ENCODE results near the gene ZNF30. TPM values are rescaled to one million over a fixed set of nuclear protein-coding genes. Genes with fewer than 3 reads are reported as not detected.

The ZNF30 gene
- total RNA-seq, 1 experiment from 2014 or later, result 8.3 TPM

- H3K56ac ChIP-seq (ENCODE audit: insufficient read length, low read depth, low read length), result no peak overlapping the region
- Mint-ChIP-seq H3K36me3 (ENCODE audit: insufficient read depth in 1 of 3, low read depth in 3 of 3) (peaks cover 43 to 56% (median 47%) of the 10 kb centered on the region in 3 experiments), H3K4me1 (no peaks in the 10 kb centered on the region), H3K4me3 (no peak overlapping the region), H3K27me3 (ENCODE audit: low read depth) (no peaks in the 10 kb centered on the region), H3K9me3 (peaks cover 3 to 8% of the 10 kb centered on the region in 2 experiments), H3K27ac (no peak overlapping the region)
- no peak overlapping the region for H3T11ph ChIP-seq (ENCODE audit: low read length)
- no peaks in the 10 kb centered on the region for H3K79me1 ChIP-seq (ENCODE audit: insufficient read depth, low read depth, low read length, poor library complexity, severe bottlenecking)
- no peak overlapping the region for H2BK15ac ChIP-seq (ENCODE audit: low read depth, low read length)
- no peaks in the 10 kb centered on the region for H3K27me3 ChIP-seq (ENCODE audit: insufficient read depth, low read length)
- no peaks in the 10 kb centered on the region for H3K23me2 ChIP-seq (ENCODE audit: insufficient read length, low read depth, low read length, poor library complexity, severe bottlenecking)
- no peak overlapping the region for H3K14ac ChIP-seq (ENCODE audit: insufficient read depth, low read length)
- TF ChIP-seq, protein P1, sequence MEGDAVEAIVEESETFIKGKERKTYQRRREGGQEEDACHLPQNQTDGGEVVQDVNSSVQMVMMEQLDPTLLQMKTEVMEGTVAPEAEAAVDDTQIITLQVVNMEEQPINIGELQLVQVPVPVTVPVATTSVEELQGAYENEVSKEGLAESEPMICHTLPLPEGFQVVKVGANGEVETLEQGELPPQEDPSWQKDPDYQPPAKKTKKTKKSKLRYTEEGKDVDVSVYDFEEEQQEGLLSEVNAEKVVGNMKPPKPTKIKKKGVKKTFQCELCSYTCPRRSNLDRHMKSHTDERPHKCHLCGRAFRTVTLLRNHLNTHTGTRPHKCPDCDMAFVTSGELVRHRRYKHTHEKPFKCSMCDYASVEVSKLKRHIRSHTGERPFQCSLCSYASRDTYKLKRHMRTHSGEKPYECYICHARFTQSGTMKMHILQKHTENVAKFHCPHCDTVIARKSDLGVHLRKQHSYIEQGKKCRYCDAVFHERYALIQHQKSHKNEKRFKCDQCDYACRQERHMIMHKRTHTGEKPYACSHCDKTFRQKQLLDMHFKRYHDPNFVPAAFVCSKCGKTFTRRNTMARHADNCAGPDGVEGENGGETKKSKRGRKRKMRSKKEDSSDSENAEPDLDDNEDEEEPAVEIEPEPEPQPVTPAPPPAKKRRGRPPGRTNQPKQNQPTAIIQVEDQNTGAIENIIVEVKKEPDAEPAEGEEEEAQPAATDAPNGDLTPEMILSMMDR (conservative IDR thresholded peaks at IDR 0.05), result no peak
- H3K79me2 ChIP-seq (ENCODE audit: insufficient read depth, low read length), result no peaks in the 10 kb centered on the region
- no peak overlapping the region for H2BK12ac ChIP-seq (ENCODE audit: insufficient read length, low read depth, low read length)
- no peak overlapping the region for H2BK5ac ChIP-seq (ENCODE audit: insufficient read length, low read length)
- H3K9me3 ChIP-seq (ENCODE audit: control insufficient read depth, low read depth, low read length), result no peaks in the 10 kb centered on the region
- H3K4me1 ChIP-seq (ENCODE audit: insufficient read depth, low read length), result no peaks in the 10 kb centered on the region
- H3K18ac ChIP-seq (ENCODE audit: insufficient read length, low read depth, low read length), result no peak overlapping the region
- H2BK120ac ChIP-seq (ENCODE audit: low read depth, low read length, poor library complexity, severe bottlenecking), result no peak overlapping the region
- H3K27ac ChIP-seq (ENCODE audit: insufficient read length, low read depth, low read length), result no peak overlapping the region
- H2BK20ac ChIP-seq (ENCODE audit: low read depth, low read length, poor library complexity, severe bottlenecking), result no peak overlapping the region
- H4K20me1 ChIP-seq (ENCODE audit: control insufficient read depth, insufficient read depth, insufficient read length), result no peaks in the 10 kb centered on the region
- no peak overlapping the region for H3K4ac ChIP-seq (ENCODE audit: low read depth, low read length)
- H3K4me2 ChIP-seq (ENCODE audit: insufficient read depth, insufficient read length, low read length), result no peak overlapping the region
- H3K9ac ChIP-seq (ENCODE audit: extremely low read depth, insufficient read length, low read length), result no peak overlapping the region
- no peak overlapping the region for H2AK5ac ChIP-seq (ENCODE audit: insufficient read length, low read length)
- no peak overlapping the region for H2AFZ ChIP-seq (ENCODE audit: low read length)
- no peak overlapping the region for H3K23ac ChIP-seq (ENCODE audit: insufficient read length, low read depth, low read length)
- peak overlapping the region; percentile 24 for H4K8ac ChIP-seq (replicated peaks; ENCODE audit: insufficient read length, low read depth, low read length)
- H4K91ac ChIP-seq (ENCODE audit: insufficient read length, low read depth, low read length), result no peak overlapping the region
- WGBS (ENCODE audit: extremely low coverage, insufficient read length, low lambda C conversion rate), result no CpG with 5 or more reads among the region's 4 CpGs
- H4K5ac ChIP-seq (ENCODE audit: insufficient read length, low read depth, low read length), result no peak overlapping the region
- DNase-seq, result no peak
These were observed 9.5 kb downstream of the ZNF30 start for GRCh38 chr19:34936184-34936583.

Measured in H9 (cell line).